ENCODE measurements around the gene QKI. TPM values are rescaled to one million over a fixed set of nuclear protein-coding genes. Genes with fewer than 3 reads are reported as not detected.

The QKI gene
- total RNA-seq, 1 donor from 2014 or later = 204 TPM

DNA sequence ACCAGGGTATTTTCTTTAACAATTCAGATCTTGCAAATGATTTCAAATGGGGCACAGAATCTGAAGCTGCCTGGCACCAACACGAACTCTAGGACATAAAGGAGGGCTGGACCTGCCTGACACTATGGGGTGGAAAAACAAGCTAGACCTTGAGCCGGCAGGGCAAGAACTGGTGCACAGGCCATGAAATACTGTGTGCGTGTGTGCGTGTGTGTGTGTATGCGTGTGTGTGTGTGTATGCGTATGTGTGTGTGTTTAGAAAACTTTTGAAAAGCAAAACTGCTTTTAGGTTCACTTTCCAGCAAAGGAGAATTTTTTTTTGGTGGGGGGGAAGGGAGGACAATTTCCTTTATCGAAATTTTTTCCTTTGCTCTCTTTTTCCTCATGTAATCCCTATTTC, 11.9 kb upstream of the QKI start:
- Mint-ChIP-seq H3K9me3 (ENCODE audit: unreplicated experiment) (peaks cover 1% of the 10 kb centered on the region), H3K4me3 (ENCODE audit: unreplicated experiment) (no peak overlapping the region), H3K27me3 (ENCODE audit: low read depth, unreplicated experiment) (peaks cover 2% of the 10 kb centered on the region), H3K4me1 (ENCODE audit: low read depth, unreplicated experiment) (peaks cover 12% of the 10 kb centered on the region), H3K27ac (ENCODE audit: unreplicated experiment) (no peak overlapping the region), H3K36me3 (ENCODE audit: low read depth, unreplicated experiment) (peaks cover 2% of the 10 kb centered on the region)
- H3K9me3 ChIP-seq (ENCODE audit: insufficient read depth, low read depth, low read length) = no peaks in the 10 kb centered on the region
- no peak overlapping the region for H3K27ac ChIP-seq (ENCODE audit: low read depth, low read length)
- no peaks in the 10 kb centered on the region for H3K27me3 ChIP-seq (ENCODE audit: insufficient read depth, low read length)
- no peak for TF ChIP-seq EZH2 (IDR thresholded peaks at IDR 0.05; ENCODE audit: insufficient read depth, low read length)
- TF ChIP-seq, protein P1, sequence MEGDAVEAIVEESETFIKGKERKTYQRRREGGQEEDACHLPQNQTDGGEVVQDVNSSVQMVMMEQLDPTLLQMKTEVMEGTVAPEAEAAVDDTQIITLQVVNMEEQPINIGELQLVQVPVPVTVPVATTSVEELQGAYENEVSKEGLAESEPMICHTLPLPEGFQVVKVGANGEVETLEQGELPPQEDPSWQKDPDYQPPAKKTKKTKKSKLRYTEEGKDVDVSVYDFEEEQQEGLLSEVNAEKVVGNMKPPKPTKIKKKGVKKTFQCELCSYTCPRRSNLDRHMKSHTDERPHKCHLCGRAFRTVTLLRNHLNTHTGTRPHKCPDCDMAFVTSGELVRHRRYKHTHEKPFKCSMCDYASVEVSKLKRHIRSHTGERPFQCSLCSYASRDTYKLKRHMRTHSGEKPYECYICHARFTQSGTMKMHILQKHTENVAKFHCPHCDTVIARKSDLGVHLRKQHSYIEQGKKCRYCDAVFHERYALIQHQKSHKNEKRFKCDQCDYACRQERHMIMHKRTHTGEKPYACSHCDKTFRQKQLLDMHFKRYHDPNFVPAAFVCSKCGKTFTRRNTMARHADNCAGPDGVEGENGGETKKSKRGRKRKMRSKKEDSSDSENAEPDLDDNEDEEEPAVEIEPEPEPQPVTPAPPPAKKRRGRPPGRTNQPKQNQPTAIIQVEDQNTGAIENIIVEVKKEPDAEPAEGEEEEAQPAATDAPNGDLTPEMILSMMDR (IDR thresholded peaks at IDR 0.05; ENCODE audit: insufficient read depth, low read depth, low read length) = no peak
- H3K4me2 ChIP-seq (ENCODE audit: low read length) = no peak overlapping the region
- no peak overlapping the region for H3K9ac ChIP-seq (ENCODE audit: low read length)
- H3K4me1 ChIP-seq (ENCODE audit: insufficient read depth, low read length) = peaks cover 14% of the 10 kb centered on the region
- H4K20me1 ChIP-seq (ENCODE audit: insufficient read depth, low read length) = no peaks in the 10 kb centered on the region
- DNase-seq (ENCODE audit: low read depth) (no peak), FAIRE-seq (no peak)
- no peaks in the 10 kb centered on the region for H3K36me3 ChIP-seq (ENCODE audit: insufficient read depth, low read length)
- H2AFZ ChIP-seq (ENCODE audit: low read depth, low read length) = no peak overlapping the region
- H3K4me3 ChIP-seq (ENCODE audit: insufficient read depth, low read depth, low read length) = no peak overlapping the region
- no peaks in the 10 kb centered on the region for H3K79me2 ChIP-seq (ENCODE audit: insufficient read depth, low read length)

DNA sequence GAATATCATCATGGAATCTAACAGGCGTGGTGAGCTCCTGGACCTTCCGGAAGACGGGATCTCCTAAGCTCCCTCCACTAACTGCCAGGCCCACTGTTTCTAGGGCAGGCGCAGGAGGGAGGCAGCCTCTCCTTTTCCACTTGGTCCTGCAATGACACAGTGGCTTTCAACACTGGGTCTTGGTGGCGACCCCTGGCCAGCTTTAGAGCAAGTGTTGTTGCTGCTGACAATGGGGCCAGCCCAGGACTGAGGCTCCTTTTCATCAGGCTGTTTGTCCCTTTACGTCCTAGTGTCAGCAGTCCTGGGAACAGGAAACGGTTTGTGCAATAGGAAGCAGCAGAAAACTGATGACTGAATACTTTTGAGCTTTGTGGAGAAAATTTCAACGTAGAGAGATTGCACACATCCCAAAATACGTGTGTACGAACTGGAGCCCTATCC, 9.7 kb upstream of the QKI start:
- Mint-ChIP-seq H3K27ac (ENCODE audit: unreplicated experiment) (no peak overlapping the region), H3K36me3 (ENCODE audit: low read depth, unreplicated experiment) (peaks cover 2% of the 10 kb centered on the region), H3K4me3 (ENCODE audit: unreplicated experiment) (no peak overlapping the region), H3K4me1 (ENCODE audit: low read depth, unreplicated experiment) (peaks cover 10% of the 10 kb centered on the region), H3K27me3 (ENCODE audit: low read depth, unreplicated experiment) (peaks cover 2% of the 10 kb centered on the region), H3K9me3 (ENCODE audit: unreplicated experiment) (no peaks in the 10 kb centered on the region)
- Histone ChIP-seq H3K9me3 (ENCODE audit: insufficient read depth, low read depth, low read length) (no peaks in the 10 kb centered on the region), H3K4me1 (ENCODE audit: insufficient read depth, low read length) (peaks cover 14% of the 10 kb centered on the region), H3K4me2 (ENCODE audit: low read length) (no peak overlapping the region), H3K9ac (ENCODE audit: low read length) (no peak overlapping the region), H3K27me3 (ENCODE audit: insufficient read depth, low read length) (no peaks in the 10 kb centered on the region), H3K4me3 (ENCODE audit: insufficient read depth, low read depth, low read length) (no peak overlapping the region), H4K20me1 (ENCODE audit: insufficient read depth, low read length) (no peaks in the 10 kb centered on the region), H3K36me3 (ENCODE audit: insufficient read depth, low read length) (no peaks in the 10 kb centered on the region), H3K27ac (ENCODE audit: low read depth, low read length) (no peak overlapping the region), H2AFZ (ENCODE audit: low read depth, low read length) (peak overlapping the region; percentile 96), H3K79me2 (ENCODE audit: insufficient read depth, low read length) (no peaks in the 10 kb centered on the region)
- FAIRE-seq (no peak), DNase-seq (ENCODE audit: low read depth) (no peak)
- TF ChIP-seq, protein P1 (IDR thresholded peaks at IDR 0.05; ENCODE audit: insufficient read depth, low read depth, low read length) = no peak
- TF ChIP-seq EZH2 (IDR thresholded peaks at IDR 0.05; ENCODE audit: insufficient read depth, low read length) = no peak

DNA sequence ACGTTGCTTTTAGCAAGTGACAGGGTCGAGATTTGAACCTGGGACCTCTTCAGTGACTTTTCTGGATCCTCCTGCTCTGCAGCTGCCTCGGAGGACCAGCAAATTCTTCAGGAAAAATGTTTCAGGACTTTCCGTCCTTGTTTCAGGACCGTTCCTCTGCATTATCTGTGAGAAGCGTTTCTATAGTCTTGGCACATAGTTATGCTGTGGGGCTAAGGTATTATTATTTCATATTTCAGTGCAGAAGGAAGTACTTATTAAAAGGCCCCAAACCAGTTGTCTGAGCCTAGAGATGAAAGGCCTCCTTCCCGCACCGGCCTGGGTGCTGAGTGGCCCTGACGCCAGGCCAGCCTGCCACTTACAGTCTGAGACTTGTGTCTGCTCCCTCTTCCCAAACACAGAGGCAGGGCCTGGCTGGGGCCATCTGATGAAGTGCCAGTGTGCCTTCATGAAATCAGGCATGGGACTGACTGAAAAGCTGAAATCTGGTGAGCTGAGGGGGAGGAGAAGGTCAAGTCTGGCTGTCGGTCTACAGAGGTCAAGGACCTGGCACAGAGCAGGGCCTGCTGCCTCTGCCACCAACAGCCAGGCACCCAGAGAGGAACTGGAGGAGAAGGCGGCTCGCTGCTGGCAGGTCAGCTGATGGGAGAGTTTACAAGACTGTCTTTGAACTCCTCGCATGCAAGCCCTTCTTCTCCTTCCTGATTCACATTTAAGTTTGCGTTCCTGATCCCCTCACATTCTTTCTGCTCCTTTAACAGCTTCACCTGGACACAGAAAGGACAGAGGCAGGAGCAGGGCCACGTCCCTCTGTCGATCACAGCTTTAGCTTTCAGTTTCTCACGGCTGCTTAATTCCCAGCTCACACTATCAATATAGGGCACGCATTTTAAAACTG, 8.9 kb upstream of the QKI start:
- peak overlapping the region; percentile 72 for H3K9ac ChIP-seq (ENCODE audit: low read length)
- peak overlapping the region; percentile 48 for H3K4me3 ChIP-seq (ENCODE audit: insufficient read depth, low read depth, low read length)
- peak overlapping the region; percentile 12 for H3K4me3 Mint-ChIP-seq (ENCODE audit: unreplicated experiment)
- H3K4me1 Mint-ChIP-seq (ENCODE audit: low read depth, unreplicated experiment) = peaks cover 10% of the 10 kb centered on the region
- no peaks in the 10 kb centered on the region for H3K27me3 ChIP-seq (ENCODE audit: insufficient read depth, low read length)
- H3K36me3 Mint-ChIP-seq (ENCODE audit: low read depth, unreplicated experiment) = no peaks in the 10 kb centered on the region
- peak overlapping the region; percentile 86 for H3K4me2 ChIP-seq (ENCODE audit: low read length)
- H3K79me2 ChIP-seq (ENCODE audit: insufficient read depth, low read length) = no peaks in the 10 kb centered on the region
- H4K20me1 ChIP-seq (ENCODE audit: insufficient read depth, low read length) = no peaks in the 10 kb centered on the region
- H3K27ac Mint-ChIP-seq (ENCODE audit: unreplicated experiment) = no peak overlapping the region
- H3K27me3 Mint-ChIP-seq (ENCODE audit: low read depth, unreplicated experiment) = no peaks in the 10 kb centered on the region
- no peaks in the 10 kb centered on the region for H3K9me3 ChIP-seq (ENCODE audit: insufficient read depth, low read depth, low read length)
- H2AFZ ChIP-seq (ENCODE audit: low read depth, low read length) = peak overlapping the region; percentile 96
- no peaks in the 10 kb centered on the region for H3K9me3 Mint-ChIP-seq (ENCODE audit: unreplicated experiment)
- H3K36me3 ChIP-seq (ENCODE audit: insufficient read depth, low read length) = no peaks in the 10 kb centered on the region
- peak overlapping the region; percentile 20 for H3K27ac ChIP-seq (ENCODE audit: low read depth, low read length)
- DNase-seq (ENCODE audit: low read depth) = no peak
- H3K4me1 ChIP-seq (ENCODE audit: insufficient read depth, low read length) = peaks cover 14% of the 10 kb centered on the region
- no peak for FAIRE-seq
- TF ChIP-seq, protein P1 (IDR thresholded peaks at IDR 0.05; ENCODE audit: insufficient read depth, low read depth, low read length) = no peak
- TF ChIP-seq EZH2 (IDR thresholded peaks at IDR 0.05; ENCODE audit: insufficient read depth, low read length) = no peak
